ENCODE measurements around the gene WBP1L.

The WBP1L gene

GRCh38 chr10:102759497-102760210 lies 15.9 kb downstream of the WBP1L start:
- no peak for DNase-seq

GRCh38 chr10:102761981-102762380 lies 18.2 kb downstream of the WBP1L start:
- DNase-seq: no peak

- no peak for DNase-seq
These were observed 18.8 kb downstream of the WBP1L start for GRCh38 chr10:102762401-102763015.

- no peak for DNase-seq
These were observed 19.4 kb downstream of the WBP1L start for GRCh38 chr10:102763037-102763607.

- no peak for DNase-seq
These were observed 20.9 kb downstream of the WBP1L start for GRCh38 chr10:102764470-102765161.

- DNase-seq: no peak
These were observed 21.6 kb downstream of the WBP1L start for GRCh38 chr10:102765336-102765735.

GRCh38 chr10:102767428-102768160 lies 23.8 kb downstream of the WBP1L start:
- no peak for DNase-seq

GRCh38 chr10:102769375-102770107 lies 25.8 kb downstream of the WBP1L start:
- DNase-seq: no peak

- no peak for DNase-seq
These were observed 26.3 kb downstream of the WBP1L start for GRCh38 chr10:102770108-102770482.

GRCh38 chr10:102770792-102771191 lies 27.0 kb downstream of the WBP1L start:
- no peak for DNase-seq

GRCh38 chr10:102773320-102773719 lies 29.6 kb downstream of the WBP1L start:
- no peak for DNase-seq

GRCh38 chr10:102773986-102774385 lies 30.2 kb downstream of the WBP1L start:
- peak in 4 of 14 donors; percentile 12 to 33 (median 18) for DNase-seq

- DNase-seq: peak in 7 of 14 donors; percentile 22 to 71 (median 33)
These were observed 31.6 kb downstream of the WBP1L start for GRCh38 chr10:102775201-102775934.

GRCh38 chr10:102775935-102776669 lies 32.4 kb downstream of the WBP1L start:
- DNase-seq: peak in 13 of 14 donors; percentile 12 to 79 (median 59)

- DNase-seq: peak in 9 of 14 donors; percentile 24 to 77 (median 61)
These were observed 33.2 kb downstream of the WBP1L start for GRCh38 chr10:102776779-102777456.

GRCh38 chr10:102777711-102778453 lies 34.1 kb downstream of the WBP1L start:
- peak in 1 of 14 donors; percentile 5 for DNase-seq

GRCh38 chr10:102778781-102779180 lies 35.0 kb downstream of the WBP1L start:
- DNase-seq: no peak

- DNase-seq: no peak
These were observed 36.2 kb downstream of the WBP1L start for GRCh38 chr10:102779680-102780526.

All from C1 segment of cervical spinal cord (tissue), 14 donors.